KMS-11 (cell line): ENCODE data around the gene ATXN2L.

ENCODE experiments used
- H2AFZ ChIP-seq: fragments of 200-600 bp; sonication (generic); 2 replicates; pipeline ENCODE4 v1.6.1; 2016; ENCODE audit warnings: antibody characterized with exemption, mixed run types, low read depth
- H3K27ac ChIP-seq: fragments of 200-600 bp; sonication (generic); 2 replicates; pipeline ENCODE4 v1.6.1; 2016; ENCODE audit warnings: mild to moderate bottlenecking, mixed run types
- H3K27me3 ChIP-seq: fragments of 200-600 bp; sonication (generic); 2 replicates; pipeline ENCODE4 v1.6.1; 2017; ENCODE audit warnings: mild to moderate bottlenecking, low read depth, mixed run types, moderate library complexity; ENCODE audit not compliant: insufficient read depth
- H3K36me3 ChIP-seq: fragments of 200-600 bp; sonication (generic); 2 replicates; pipeline ENCODE4 v1.6.1; 2017; ENCODE audit warnings: mild to moderate bottlenecking, mixed run types; ENCODE audit not compliant: insufficient read depth
- H3K4me1 ChIP-seq: fragments of 200-600 bp; sonication (generic); 2 replicates; pipeline ENCODE4 v1.6.1; 2016; ENCODE audit warnings: mild to moderate bottlenecking, low read depth, mixed run types; ENCODE audit not compliant: poor library complexity, severe bottlenecking
- H3K4me2 ChIP-seq: fragments of 200-600 bp; sonication (generic); 2 replicates; pipeline ENCODE4 v1.7.0; 2016; ENCODE audit warnings: mild to moderate bottlenecking, mixed run types
- H3K4me3 ChIP-seq: fragments of 200-600 bp; sonication (generic); IDR thresholded peaks from 2 replicates; pipeline ENCODE4 v1.6.1; 2017; ENCODE audit warnings: low read depth, low read length, mixed read lengths; ENCODE audit not compliant: insufficient read depth
- H3K79me2 ChIP-seq: fragments of 200-600 bp; sonication (generic); 2 replicates; pipeline ENCODE4 v1.6.1; 2016; ENCODE audit warnings: low read depth, mixed run types; ENCODE audit not compliant: insufficient read depth
- H3K9ac ChIP-seq: fragments of 200-600 bp; sonication (generic); 2 replicates; pipeline ENCODE4 v1.6.1; 2016; ENCODE audit warnings: mild to moderate bottlenecking, mixed run types
- H4K20me1 ChIP-seq: fragments of 200-600 bp; sonication (generic); 2 replicates; pipeline ENCODE4 v1.6.1; 2016; ENCODE audit warnings: mild to moderate bottlenecking, mixed run types; ENCODE audit not compliant: insufficient read depth
- CTCF ChIP-seq: fragments of 200-600 bp; sonication (generic); conservative IDR thresholded peaks from 2 replicates; pipeline ENCODE4 v1.6.1; 2017; ENCODE audit warnings: low read depth, mild to moderate bottlenecking, antibody characterized with exemption, low read length, moderate library complexity, mixed read lengths

ATXN2L gene

GRCh38 chr16:28876019-28876659 is 53.3 kb downstream of the ATXN2L start:
- TF ChIP-seq CTCF, result no peak

GRCh38 chr16:28876973-28877654 is 54.3 kb downstream of the ATXN2L start:
- H4K20me1 ChIP-seq, result no peaks in the 10 kb centered on the region
- H3K79me2 ChIP-seq, result no peaks in the 10 kb centered on the region
- H3K27ac ChIP-seq, result no peak overlapping the region
- H3K4me3 ChIP-seq, result no peak overlapping the region
- TF ChIP-seq CTCF, result no peak
- H3K9ac ChIP-seq, result no peak overlapping the region
- no peaks in the 10 kb centered on the region; the same call in 1 of the 2 replicates for H3K36me3 ChIP-seq
- no peaks in the 10 kb centered on the region for H3K27me3 ChIP-seq
- no peak overlapping the region for H2AFZ ChIP-seq
- H3K4me2 ChIP-seq, result peak overlapping the region; percentile 47; the same call in 1 of the 2 replicates
- peaks cover 38% of the 10 kb centered on the region for H3K4me1 ChIP-seq

More at GRCh38 chr16:28876019-28876659, 53.3 kb downstream of the ATXN2L start:
- no peak overlapping the region for H3K27ac ChIP-seq
- no peaks in the 10 kb centered on the region for H3K27me3 ChIP-seq
- H3K36me3 ChIP-seq, result peaks cover 2% of the 10 kb centered on the region; the same call in 1 of the 2 replicates
- no peak overlapping the region for H3K4me3 ChIP-seq
- no peak overlapping the region for H3K9ac ChIP-seq
- no peak overlapping the region for H3K4me2 ChIP-seq
- no peaks in the 10 kb centered on the region for H4K20me1 ChIP-seq
- H3K4me1 ChIP-seq, result peaks cover 31% of the 10 kb centered on the region
- no peak overlapping the region for H2AFZ ChIP-seq
- no peaks in the 10 kb centered on the region for H3K79me2 ChIP-seq

- Histone ChIP-seq H2AFZ (no peak overlapping the region), H3K9ac (no peak overlapping the region)
These were observed 54.8 kb downstream of the ATXN2L start for GRCh38 chr16:28877655-28878000.

More at GRCh38 chr16:28877655-28878000, 54.8 kb downstream of the ATXN2L start:
- Histone ChIP-seq H3K4me2 (peak overlapping the region; percentile 47; the same call in 1 of the 2 replicates), H3K79me2 (no peaks in the 10 kb centered on the region), H3K4me3 (no peak overlapping the region), H3K36me3 (no peaks in the 10 kb centered on the region; the same call in 1 of the 2 replicates), H3K27me3 (no peaks in the 10 kb centered on the region), H3K27ac (no peak overlapping the region), H3K4me1 (peaks cover 38% of the 10 kb centered on the region), H4K20me1 (no peaks in the 10 kb centered on the region)
- no peak for TF ChIP-seq CTCF
